Measurements from ENCODE around the gene RAF1.

- TF ChIP-seq CTCF (IDR thresholded peaks at IDR 0.05): no peak
- no peak for TF ChIP-seq EP300 (IDR thresholded peaks at IDR 0.05)
- TF ChIP-seq POLR2A (IDR thresholded peaks at IDR 0.05): no peak
Measured at GRCh38 chr3:12585181-12585580, 78.7 kb downstream of the RAF1 start.

Measured in tibial nerve (tissue), 4 donors.